ENCODE data around the gene IFNL4.
"Not testable (repeated sequence)": the region's sequence is repeated elsewhere in the genome, so short reads cannot be mapped to it uniquely, and the experiment has no call there.

IFNL4 gene

DNA sequence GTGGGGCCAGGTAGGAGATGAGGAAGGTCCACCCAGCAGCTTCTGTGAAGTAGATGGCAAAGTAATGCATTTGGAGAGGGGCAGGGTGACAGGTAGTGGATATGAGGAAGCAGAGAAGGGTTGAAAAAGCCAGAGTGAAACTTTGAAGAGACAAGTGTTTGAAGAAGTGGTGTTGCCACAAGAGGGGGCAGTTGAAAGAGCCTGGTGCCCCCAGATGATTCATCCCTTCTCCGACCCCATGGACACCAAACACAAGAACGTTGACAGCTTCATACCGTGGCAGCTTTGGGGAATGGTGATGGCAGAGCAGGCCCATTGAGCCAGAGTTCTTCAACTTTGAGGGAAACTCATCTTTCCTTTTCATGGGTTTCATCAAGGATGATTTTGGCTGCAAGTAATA lies 23.7 kb downstream of the IFNL4 start:
- ATAC-seq (replicated peaks) (peak in 1 of 2 donors; percentile 14), DNase-seq (no peak)
- Mint-ChIP-seq H3K4me3 (no peak overlapping the region), H3K27ac (no peak overlapping the region), H3K36me3 (no peaks in the 10 kb centered on the region), H3K9me3 (no peaks in the 10 kb centered on the region), H3K27me3 (peaks cover 28 to 44% of the 10 kb centered on the region in 2 donors), H3K4me1 (peaks cover 0 to 5% of the 10 kb centered on the region in 2 donors)

DNA sequence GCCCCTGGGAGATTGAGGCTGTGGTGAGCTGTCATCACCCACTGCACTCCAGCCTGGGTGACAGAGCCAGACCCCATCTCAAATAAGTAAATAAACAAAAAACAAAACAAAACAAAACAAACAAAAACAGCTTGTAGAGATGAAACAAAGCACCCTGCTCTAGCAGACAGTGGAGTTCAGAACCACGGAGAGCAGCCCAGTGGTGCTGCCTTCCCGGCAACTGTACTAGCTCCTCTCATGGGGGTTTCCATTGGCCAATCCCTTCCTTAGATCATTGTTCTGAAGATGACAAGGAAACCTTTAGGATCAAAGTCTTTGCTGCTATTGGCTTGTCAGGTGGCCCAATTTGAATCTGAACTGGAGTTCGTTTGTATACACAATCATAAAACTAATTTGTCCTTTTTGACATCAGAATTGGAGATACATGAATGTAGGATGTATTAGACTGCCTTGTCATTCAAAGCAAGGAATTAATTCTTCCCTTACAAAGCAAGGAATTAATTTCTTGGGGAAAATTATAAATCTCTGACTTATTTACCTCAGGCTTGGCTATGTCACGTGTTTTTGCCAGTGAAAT lies 24.9 kb downstream of the IFNL4 start:
- no peaks in the 10 kb centered on the region for H3K9me3 Mint-ChIP-seq
- H3K27ac Mint-ChIP-seq: no peak overlapping the region
- peaks cover 0 to 5% of the 10 kb centered on the region in 2 donors for H3K4me1 Mint-ChIP-seq
- DNase-seq (no peak), ATAC-seq (replicated peaks) (no peak)
- no peak overlapping the region for H3K4me3 Mint-ChIP-seq
- peaks cover 34 to 35% of the 10 kb centered on the region in 2 donors for H3K27me3 Mint-ChIP-seq
- H3K36me3 Mint-ChIP-seq: no peaks in the 10 kb centered on the region

- peaks cover 28 to 34% of the 10 kb centered on the region in 2 donors for H3K27me3 Mint-ChIP-seq
- H3K27ac Mint-ChIP-seq, H3K36me3 Mint-ChIP-seq: not testable (repeated sequence)
These were observed 29.5 kb downstream of the IFNL4 start for GRCh38 chr19:39219108-39219507.

GRCh38 chr19:39218230-39219007 lies 30.2 kb downstream of the IFNL4 start:
- Mint-ChIP-seq H3K27me3 (peaks cover 32 to 34% of the 10 kb centered on the region in 2 donors), H3K9me3 (peaks cover 2 to 5% of the 10 kb centered on the region in 2 donors)

More at GRCh38 chr19:39219108-39219507, 29.5 kb downstream of the IFNL4 start:
- ATAC-seq (replicated peaks); H3K9me3 Mint-ChIP-seq; DNase-seq; H3K4me1 Mint-ChIP-seq; H3K4me3 Mint-ChIP-seq: not testable (repeated sequence)

DNA sequence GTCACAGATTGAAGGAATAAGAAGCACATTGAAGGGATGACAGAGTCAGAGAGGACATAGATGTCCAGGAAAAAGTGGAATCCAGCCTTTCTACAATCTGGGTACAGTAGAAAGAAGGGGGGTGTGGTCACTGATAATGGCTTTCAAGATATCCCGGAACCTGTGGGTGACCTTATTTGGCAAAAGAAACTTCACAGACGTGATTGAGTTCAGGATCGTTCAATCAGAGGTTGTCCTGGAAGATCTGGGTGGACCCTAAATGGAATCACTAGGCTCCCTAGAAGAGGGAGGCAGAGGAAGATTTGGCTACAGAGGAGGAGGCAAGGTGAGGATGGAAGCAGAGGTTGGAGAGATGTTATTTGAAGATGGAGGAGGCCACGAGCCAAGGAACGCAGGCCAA lies 31.6 kb downstream of the IFNL4 start:
- H3K4me1 Mint-ChIP-seq: no peaks in the 10 kb centered on the region
- H3K27ac Mint-ChIP-seq: no peak overlapping the region
- DNase-seq (no peak), ATAC-seq (replicated peaks) (no peak)
- H3K36me3 Mint-ChIP-seq: peaks cover 0 to 1% of the 10 kb centered on the region in 2 donors
- H3K4me3 Mint-ChIP-seq: no peak overlapping the region
- H3K27me3 Mint-ChIP-seq: peaks cover 29 to 30% of the 10 kb centered on the region in 2 donors
- H3K9me3 Mint-ChIP-seq: peaks cover 2 to 5% of the 10 kb centered on the region in 2 donors

More at GRCh38 chr19:39218230-39219007, 30.2 kb downstream of the IFNL4 start:
- no peak for ATAC-seq (replicated peaks)
- DNase-seq: no peak
- no peaks in the 10 kb centered on the region for H3K4me1 Mint-ChIP-seq
- H3K36me3 Mint-ChIP-seq: peaks cover 0 to 1% of the 10 kb centered on the region in 2 donors
- H3K4me3 Mint-ChIP-seq: no peak overlapping the region
- H3K27ac Mint-ChIP-seq: no peak overlapping the region

DNA sequence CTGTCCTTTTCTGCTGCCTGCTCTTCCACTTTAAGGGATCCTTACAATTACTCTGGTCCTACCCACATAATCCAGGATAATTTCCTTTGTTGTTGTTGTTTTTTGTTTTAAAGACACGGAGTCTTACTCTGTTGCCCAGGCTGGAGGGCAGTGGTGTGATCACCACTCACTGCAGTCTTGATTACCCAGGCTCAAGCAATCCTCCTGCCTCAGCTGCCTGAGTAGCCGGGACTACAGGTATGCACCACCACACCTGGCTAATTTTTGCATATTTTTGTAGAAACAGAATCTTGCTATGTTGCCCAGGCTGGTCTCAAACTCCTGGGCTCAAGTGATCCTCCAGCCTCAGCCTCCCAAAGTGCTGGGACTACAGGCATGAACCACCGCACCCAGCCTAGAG lies 33.3 kb downstream of the IFNL4 start:
- not testable (repeated sequence) for ATAC-seq (replicated peaks); H3K36me3 Mint-ChIP-seq; H3K27ac Mint-ChIP-seq; H3K4me1 Mint-ChIP-seq; DNase-seq; H3K4me3 Mint-ChIP-seq; H3K9me3 Mint-ChIP-seq
- peaks cover 16% of the 10 kb centered on the region in 2 donors for H3K27me3 Mint-ChIP-seq

DNA sequence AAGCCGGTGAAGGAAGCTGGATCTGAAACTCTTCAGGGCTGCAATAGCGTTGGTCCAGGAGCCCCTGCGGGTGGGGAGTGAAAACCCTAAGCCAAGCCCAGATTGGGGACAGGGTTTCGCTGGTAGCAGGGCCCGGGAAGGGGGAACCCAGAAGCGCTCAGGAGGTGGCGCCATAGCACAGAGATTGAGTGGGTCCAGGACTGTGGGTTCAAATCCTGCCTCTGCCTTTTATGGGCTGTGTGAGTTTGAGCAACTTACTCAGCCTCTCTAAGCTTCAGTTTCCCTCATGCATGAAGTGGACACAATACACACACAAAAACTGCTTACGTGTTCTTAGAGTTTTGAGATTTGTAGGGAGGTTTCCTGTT lies 36.3 kb downstream of the IFNL4 start:
- DNase-seq (no peak), ATAC-seq (replicated peaks) (peak; percentile 70 to 79)
- Mint-ChIP-seq H3K27ac (no peak overlapping the region), H3K27me3 (peaks cover 12 to 16% of the 10 kb centered on the region in 2 donors), H3K9me3 (peaks cover 2 to 5% of the 10 kb centered on the region in 2 donors), H3K36me3 (peaks cover 0 to 1% of the 10 kb centered on the region in 2 donors), H3K4me1 (no peaks in the 10 kb centered on the region), H3K4me3 (no peak overlapping the region)

DNA sequence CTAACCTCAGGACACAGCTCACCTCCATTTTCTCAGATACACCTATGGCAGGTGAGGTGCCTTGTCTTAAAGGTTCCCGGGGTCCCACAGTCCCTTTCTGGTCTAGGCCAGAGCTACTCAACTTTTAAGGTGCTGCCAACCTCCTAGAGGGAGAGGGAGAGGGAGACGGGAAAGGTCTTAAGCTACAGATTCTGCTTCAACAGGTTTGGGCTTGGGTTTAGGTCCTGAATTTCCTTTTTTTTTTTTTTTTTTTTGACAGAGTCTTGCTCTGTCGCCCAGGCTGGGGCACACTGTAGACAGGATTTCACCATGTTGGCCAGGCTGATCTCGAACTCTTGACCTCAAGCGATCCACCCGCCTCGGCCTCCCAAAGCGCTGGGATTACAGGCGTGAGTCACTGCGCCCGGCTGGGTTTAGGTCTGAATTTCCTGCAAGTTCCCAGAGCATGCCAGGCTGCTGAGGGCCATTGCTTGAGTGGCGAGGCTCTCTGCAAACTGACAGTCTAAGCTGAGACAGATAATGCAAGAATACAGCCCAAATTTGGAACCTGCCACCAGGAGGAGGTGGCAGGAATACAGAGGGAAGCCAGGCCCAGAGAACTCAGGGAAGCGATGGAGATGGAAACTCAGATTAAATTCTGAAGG lies 36.8 kb downstream of the IFNL4 start:
- H3K27ac Mint-ChIP-seq: no peak overlapping the region
- no peak for ATAC-seq (replicated peaks)
- DNase-seq: no peak
- H3K4me1 Mint-ChIP-seq: no peaks in the 10 kb centered on the region
- peaks cover 9 to 16% of the 10 kb centered on the region in 2 donors for H3K27me3 Mint-ChIP-seq
- no peaks in the 10 kb centered on the region for H3K36me3 Mint-ChIP-seq
- no peak overlapping the region for H3K4me3 Mint-ChIP-seq
- no peaks in the 10 kb centered on the region for H3K9me3 Mint-ChIP-seq

GRCh38 chr19:39209196-39209595 lies 39.5 kb downstream of the IFNL4 start:
- Mint-ChIP-seq H3K9me3 (no peaks in the 10 kb centered on the region), H3K4me1 (no peaks in the 10 kb centered on the region), H3K36me3 (no peaks in the 10 kb centered on the region), H3K4me3 (no peak overlapping the region), H3K27me3 (peaks cover 22% of the 10 kb centered on the region in 2 donors), H3K27ac (no peak overlapping the region)
- DNase-seq (no peak), ATAC-seq (replicated peaks) (no peak)

GRCh38 chr19:39208175-39208795 lies 40.4 kb downstream of the IFNL4 start:
- H3K27me3 Mint-ChIP-seq: peaks cover 25 to 32% of the 10 kb centered on the region in 2 donors
- no peak overlapping the region for H3K27ac Mint-ChIP-seq
- H3K4me1 Mint-ChIP-seq: no peaks in the 10 kb centered on the region
- DNase-seq (no peak), ATAC-seq (replicated peaks) (no peak)
- H3K9me3 Mint-ChIP-seq: no peaks in the 10 kb centered on the region
- H3K4me3 Mint-ChIP-seq: no peak overlapping the region
- H3K36me3 Mint-ChIP-seq: no peaks in the 10 kb centered on the region

DNA sequence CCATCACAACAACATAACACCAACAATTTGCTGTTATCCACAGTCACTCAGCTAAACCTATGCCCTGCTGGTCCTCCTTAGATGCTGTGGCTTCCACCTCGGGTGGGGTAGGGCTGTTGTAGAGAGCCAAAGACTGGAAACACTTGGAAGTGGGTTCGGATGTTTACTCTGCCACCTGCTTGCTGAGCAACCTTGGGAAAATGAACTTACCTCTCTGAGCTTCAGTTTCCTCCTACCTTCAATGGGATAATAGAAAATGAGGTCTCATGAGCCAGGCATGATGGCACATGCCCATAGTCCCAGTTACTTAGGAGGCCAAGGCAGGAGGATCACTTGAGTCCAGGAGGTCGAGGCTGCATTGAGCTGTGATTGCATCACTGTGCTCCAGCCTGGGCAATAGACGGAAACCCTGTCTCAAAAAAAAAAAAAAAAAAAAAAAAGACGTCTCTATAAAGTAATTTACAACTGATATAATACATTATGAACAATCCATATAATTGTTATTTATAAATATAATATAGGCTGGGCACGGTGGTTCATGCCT lies 41.3 kb downstream of the IFNL4 start:
- Mint-ChIP-seq H3K27me3 (peaks cover 34 to 41% of the 10 kb centered on the region in 2 donors), H3K4me3 (no peak overlapping the region), H3K4me1 (no peaks in the 10 kb centered on the region), H3K27ac (no peak overlapping the region), H3K36me3 (no peaks in the 10 kb centered on the region), H3K9me3 (no peaks in the 10 kb centered on the region)
- DNase-seq (no peak), ATAC-seq (replicated peaks) (no peak)

GRCh38 chr19:39206122-39206521 lies 42.5 kb downstream of the IFNL4 start:
- H3K27me3 Mint-ChIP-seq: peaks cover 44 to 53% of the 10 kb centered on the region in 2 donors
- no peak overlapping the region for H3K4me3 Mint-ChIP-seq
- no peaks in the 10 kb centered on the region for H3K36me3 Mint-ChIP-seq
- H3K27ac Mint-ChIP-seq: no peak overlapping the region
- no peaks in the 10 kb centered on the region for H3K4me1 Mint-ChIP-seq
- H3K9me3 Mint-ChIP-seq: no peaks in the 10 kb centered on the region
- ATAC-seq (replicated peaks) (no peak), DNase-seq (no peak)

DNA sequence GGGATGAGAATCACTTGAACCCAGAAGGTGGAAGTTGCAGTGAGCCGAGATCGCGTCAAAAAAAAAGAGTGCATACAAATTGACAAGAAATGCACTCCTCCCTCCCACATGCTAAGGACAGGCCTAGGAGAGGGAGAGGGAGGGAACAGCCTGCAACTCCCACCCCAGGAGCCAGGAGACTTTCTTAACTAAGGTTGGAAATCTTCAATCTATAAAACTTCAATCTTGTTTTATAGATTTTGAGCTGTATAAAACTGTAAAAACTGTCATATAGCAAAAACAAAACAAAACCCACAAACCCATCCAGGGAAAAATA lies 43.2 kb downstream of the IFNL4 start:
- Mint-ChIP-seq H3K9me3 (no peaks in the 10 kb centered on the region), H3K4me3 (no peak overlapping the region), H3K27me3 (peaks cover 52 to 60% of the 10 kb centered on the region in 2 donors), H3K36me3 (no peaks in the 10 kb centered on the region), H3K27ac (no peak overlapping the region), H3K4me1 (no peaks in the 10 kb centered on the region)
- DNase-seq (no peak), ATAC-seq (replicated peaks) (no peak)

Data from stimulated activated naive B cell treated with anti-CD40 and anti-IgM and Interleukin-4, amounts not matched to agents 10 μg/mL and 1 μg/mL and 100 μg/mL, for 72 hours (primary cell).